Body of pancreas (tissue), 4 donors: Measurements from ENCODE around the gene TF. TPM values are rescaled to one million over a fixed set of nuclear protein-coding genes. Genes with fewer than 3 reads are reported as not detected.

ENCODE experiments used
- ATAC-seq: fragments of 150-250 bp; one replicate; pipeline ENCODE4 v1.9.1; 2016
- DNase-seq, 4 donors: peaks; one replicate each; pipeline ENCODE4 v3.0.0-alpha.2; 2019
- H3K27ac ChIP-seq, 4 donors: fragments of 200-600 bp; sonication (generic); 1 replicate in 3 of 4; 2 replicates in 1 of 4; pipeline versions ENCODE4 v1.5.1 to v1.6.1; 2016 to 2019; ENCODE audit warnings: mild to moderate bottlenecking in 1 of 4, mixed read lengths in 1 of 4, moderate library complexity in 1 of 4
- H3K27me3 ChIP-seq, 2 donors: fragments of 200-600 bp; sonication (generic); one replicate each; pipeline ENCODE4 v1.6.0; 2016; ENCODE audit warnings: mild to moderate bottlenecking in 1 of 2
- H3K36me3 ChIP-seq, 2 donors: fragments of 200-600 bp; sonication (generic); replicated peaks in 1 of 2; 2 replicates each; pipeline ENCODE4 v1.5.1; 2016; ENCODE audit warnings: low read depth in 2 of 2; ENCODE audit not compliant: insufficient read depth in 1 of 2
- H3K4me1 ChIP-seq: fragments of 200-600 bp; sonication (generic); one replicate; pipeline ENCODE4 v1.6.0; 2016
- H3K4me3 ChIP-seq, 2 donors: fragments of 200-600 bp; sonication (generic); 1 replicate in 1 of 2; 2 replicates in 1 of 2; pipeline ENCODE4 v1.5.1; 2016 to 2019
- H3K9me3 ChIP-seq, 3 donors: fragments of 200-600 bp; sonication (generic); 1 replicate in 2 of 3; 2 replicates in 1 of 3; pipeline ENCODE4 v1.5.1; 2016
- CTCF ChIP-seq, 7 experiments: fragments of 450-650 bp in 4 of 7; fragments of 200-600 bp in 3 of 7; sonication (generic) in 3 of 7; IDR thresholded peaks; one replicate each; pipeline ENCODE4 v1.5.1; 2016 to 2019; ENCODE audit warnings: antibody characterized with exemption in 7 of 7
- POLR2A ChIP-seq, 3 donors: fragments of 450-650 bp; IDR thresholded peaks; one replicate each; pipeline ENCODE4 v1.6.1; 2016; ENCODE audit warnings: antibody characterized with exemption in 3 of 3, mild to moderate bottlenecking in 2 of 3
- WGBS, 2 donors: methylation state at CpG; one replicate each; pipeline ENCODE4 v1.1.5; 2017; 5-methylcytosine and 5-hydroxymethylcytosine counted together
- intact Hi-C: fragments of 100-400 bp; cut with DNase I; formaldehyde crosslinking; loops from one replicate; pipeline ENCODE4 v1.15.1; 2023
- total RNA-seq, 2 donors: library from RNA; depleted of rRNA; stranded (reverse); fragments of >200 nt; gene quantifications; one replicate each; pipeline ENCODE4 v1.1.0, GENCODE V29; 2016

TF gene
- total RNA-seq, 2 donors from 2014 or later = 0.26 to 7.9 TPM

GRCh38 chr3:133782454-133782853 lies 36.3 kb downstream of the TF start:
- DNase-seq = no peak
- Histone ChIP-seq H3K27ac (no peak overlapping the region), H3K4me3 (no peak overlapping the region), H3K9me3 (no peaks in the 10 kb centered on the region), H3K4me1 (no peaks in the 10 kb centered on the region), H3K36me3 (no peaks in the 10 kb centered on the region), H3K27me3 (no peaks in the 10 kb centered on the region)
- TF ChIP-seq CTCF (IDR thresholded peaks at IDR 0.05) (no peak), POLR2A (IDR thresholded peaks at IDR 0.05) (no peak)
- 74 to 81% methylated on average over 2 of the region's 2 CpGs for WGBS, 2 donors
- ATAC-seq = no peak
- intact Hi-C loops = no loop called here

- Histone ChIP-seq H3K4me1 (no peaks in the 10 kb centered on the region), H3K4me3 (no peak overlapping the region), H3K27ac (no peak overlapping the region), H3K27me3 (no peaks in the 10 kb centered on the region), H3K9me3 (no peaks in the 10 kb centered on the region), H3K36me3 (no peaks in the 10 kb centered on the region)
- TF ChIP-seq CTCF (IDR thresholded peaks at IDR 0.05) (no peak), POLR2A (IDR thresholded peaks at IDR 0.05) (no peak)
- ATAC-seq (no peak), DNase-seq (no peak)
- intact Hi-C loops = no loop called here
- 56 to 78% methylated on average over 17 to 27 of the region's 32 CpGs for WGBS, 2 donors
Observed at GRCh38 chr3:133783762-133784161, 37.6 kb downstream of the TF start.

- Histone ChIP-seq H3K9me3 (no peaks in the 10 kb centered on the region), H3K4me3 (no peak overlapping the region), H3K36me3 (no peaks in the 10 kb centered on the region), H3K27me3 (no peaks in the 10 kb centered on the region), H3K4me1 (no peaks in the 10 kb centered on the region), H3K27ac (no peak overlapping the region)
- DNase-seq (no peak), ATAC-seq (no peak)
- intact Hi-C loops = no loop called here
- TF ChIP-seq POLR2A (IDR thresholded peaks at IDR 0.05) (no peak), CTCF (IDR thresholded peaks at IDR 0.05) (no peak)
- 64 to 66% methylated on average over 2 of the region's 2 CpGs for WGBS, 2 donors
Observed at GRCh38 chr3:133788024-133788423, 41.8 kb downstream of the TF start.

- ATAC-seq = no peak
- 53 to 61% methylated on average over 9 of the region's 9 CpGs for whole genome bisulfite sequencing, 2 donors
- intact Hi-C loops = no loop called here
- H3K9me3 ChIP-seq = no peaks in the 10 kb centered on the region
- TF ChIP-seq POLR2A (IDR thresholded peaks at IDR 0.05) = no peak
- TF ChIP-seq CTCF (IDR thresholded peaks at IDR 0.05) = no peak
- no peaks in the 10 kb centered on the region for H3K4me1 ChIP-seq
- no peak for DNase-seq
- H3K4me3 ChIP-seq = no peak overlapping the region
- no peak overlapping the region for H3K27ac ChIP-seq
- H3K27me3 ChIP-seq = no peaks in the 10 kb centered on the region
- H3K36me3 ChIP-seq = no peaks in the 10 kb centered on the region
Observed at GRCh38 chr3:133792171-133792763, 46.1 kb downstream of the TF start.

- Histone ChIP-seq H3K4me3 (no peak overlapping the region), H3K4me1 (no peaks in the 10 kb centered on the region), H3K27ac (no peak overlapping the region), H3K36me3 (no peaks in the 10 kb centered on the region), H3K27me3 (no peaks in the 10 kb centered on the region), H3K9me3 (no peaks in the 10 kb centered on the region)
- TF ChIP-seq POLR2A (IDR thresholded peaks at IDR 0.05) = no peak
- no peak for TF ChIP-seq CTCF (IDR thresholded peaks at IDR 0.05)
- intact Hi-C loops = no loop called here
- DNase-seq (no peak), ATAC-seq (no peak)
- 78 to 80% methylated on average over 3 of the region's 3 CpGs for WGBS, 2 donors
Observed at GRCh38 chr3:133797396-133798105, 51.4 kb downstream of the TF start.
